ENCODE measurements around the gene TNFRSF8. TPM values are rescaled to one million over a fixed set of nuclear protein-coding genes. Genes with fewer than 3 reads are reported as not detected.

The TNFRSF8 gene
- total and polyA plus RNA-seq, 2 donors (not counting 1 experiment from before 2014, with no cell fraction given), result 0.36 to 0.57 TPM

- peak overlapping the region; percentile 17 for H3K4me2 ChIP-seq (replicated peaks; ENCODE audit: low read depth, low read length, poor library complexity, severe bottlenecking)
- DNase-seq (no peak), ATAC-seq (ENCODE audit: low read depth) (no peak)
- Mint-ChIP-seq H3K27me3 (no peaks in the 10 kb centered on the region), H3K4me1 (peaks cover 86% of the 10 kb centered on the region), H3K9me3 (ENCODE audit: insufficient read depth) (no peaks in the 10 kb centered on the region), H3K27ac (peak overlapping the region; percentile 77), H3K4me3 (peak overlapping the region; percentile 10)
- 80% methylated on average over 16 of the region's 17 CpGs for WGBS (ENCODE audit: insufficient coverage)
- no peak overlapping the region for H3K27ac ChIP-seq (ENCODE audit: low read length in 2 of 2)
- ChIA-PET POLR2A (no interaction called here), CTCF (interaction anchor here (1.4 to 8.4 kb wide), 2 partner anchors 13 to 50 kb away, joined by 5 to 48 read pairs; no protein-coding TSS in a partner anchor)
- H3K27me3 ChIP-seq (replicated peaks in 1 of 4; ENCODE audit: control extremely low read depth in 1 of 4, control insufficient read depth in 3 of 4, insufficient read depth in 4 of 4, low read length in 3 of 4), result no peaks in the 10 kb centered on the region
- no peak overlapping the region for H2AFZ ChIP-seq (ENCODE audit: insufficient read depth, low read depth, low read length, poor library complexity, severe bottlenecking)
- peaks cover 49 to 87% of the 10 kb centered on the region in 2 donors for H3K4me1 ChIP-seq (ENCODE audit: control insufficient read depth in 2 of 2, insufficient read depth in 2 of 2, low read length in 2 of 2)
- no peak overlapping the region for H3K9ac ChIP-seq (ENCODE audit: low read length)
- intact Hi-C loops (cut with micrococcal nuclease), result no loop called here
- H3K4me3 ChIP-seq (ENCODE audit: control extremely low read depth in 1 of 5, extremely low read depth in 1 of 5, insufficient read depth in 1 of 5, low read depth in 2 of 5, low read length in 4 of 5), result no peak overlapping the region
- H3K79me2 ChIP-seq (ENCODE audit: control insufficient read depth, insufficient read depth, low read length), result peaks cover 88% of the 10 kb centered on the region
- peaks cover 0 to 23% of the 10 kb centered on the region in 2 experiments for H3K36me3 ChIP-seq (replicated peaks in 1 of 2; ENCODE audit: control extremely low read depth in 1 of 2, control insufficient read depth in 1 of 2, extremely low read depth in 1 of 2, insufficient read depth in 2 of 2, low read length in 1 of 2)
- peaks cover 82% of the 10 kb centered on the region for H4K20me1 ChIP-seq (ENCODE audit: control insufficient read depth, insufficient read depth, low read length, poor library complexity, severe bottlenecking)
- H3K9me3 ChIP-seq (ENCODE audit: control extremely low read depth in 1 of 3, control insufficient read depth in 2 of 3, insufficient read depth in 1 of 3, low read length in 2 of 3), result no peaks in the 10 kb centered on the region
- TF ChIP-seq EZH2 (IDR thresholded peaks at IDR 0.05; ENCODE audit: borderline replicate concordance, insufficient read depth, low read depth, low read length, poor library complexity, severe bottlenecking), result no peak
These were observed 112.1 kb downstream of the TNFRSF8 start for GRCh38 chr1:12174924-12175810.

GRCh38 chr1:12176298-12177118 lies 113.4 kb downstream of the TNFRSF8 start:
- no peak for DNase-seq
- ChIA-PET CTCF (interaction anchor here (1.4 to 8.4 kb wide), 4 partner anchors 15 to 67 kb away, joined by 5 to 48 read pairs (median 9); no protein-coding TSS in a partner anchor), POLR2A (interaction anchor here (1.2 to 1.4 kb wide), 2 partner anchors 21 to 28 kb away, joined by 4 to 5 read pairs; no protein-coding TSS in a partner anchor)
- peaks cover 79% of the 10 kb centered on the region for H3K4me1 Mint-ChIP-seq
- H3K4me3 Mint-ChIP-seq, result no peak overlapping the region
- Histone ChIP-seq H3K27ac (ENCODE audit: low read length in 2 of 2) (no peak overlapping the region), H3K27me3 (replicated peaks in 1 of 4; ENCODE audit: control extremely low read depth in 1 of 4, control insufficient read depth in 3 of 4, insufficient read depth in 4 of 4, low read length in 3 of 4) (no peaks in the 10 kb centered on the region), H3K36me3 (replicated peaks in 1 of 2; ENCODE audit: control extremely low read depth in 1 of 2, control insufficient read depth in 1 of 2, extremely low read depth in 1 of 2, insufficient read depth in 2 of 2, low read length in 1 of 2) (peaks cover 0 to 26% of the 10 kb centered on the region in 2 experiments), H3K79me2 (ENCODE audit: control insufficient read depth, insufficient read depth, low read length) (peaks cover 91% of the 10 kb centered on the region), H3K4me3 (ENCODE audit: control extremely low read depth in 1 of 5, extremely low read depth in 1 of 5, insufficient read depth in 1 of 5, low read depth in 2 of 5, low read length in 4 of 5) (no peak overlapping the region), H4K20me1 (ENCODE audit: control insufficient read depth, insufficient read depth, low read length, poor library complexity, severe bottlenecking) (peaks cover 87% of the 10 kb centered on the region), H3K9ac (ENCODE audit: low read length) (no peak overlapping the region), H3K4me1 (ENCODE audit: control insufficient read depth in 2 of 2, insufficient read depth in 2 of 2, low read length in 2 of 2) (peaks cover 49 to 84% of the 10 kb centered on the region in 2 donors), H3K4me2 (replicated peaks; ENCODE audit: low read depth, low read length, poor library complexity, severe bottlenecking) (no peak overlapping the region), H2AFZ (ENCODE audit: insufficient read depth, low read depth, low read length, poor library complexity, severe bottlenecking) (no peak overlapping the region), H3K9me3 (ENCODE audit: control extremely low read depth in 1 of 3, control insufficient read depth in 2 of 3, insufficient read depth in 1 of 3, low read length in 2 of 3) (no peaks in the 10 kb centered on the region)
- intact Hi-C loops (cut with micrococcal nuclease), result no loop called here
- no peak for ATAC-seq (ENCODE audit: low read depth)
- TF ChIP-seq, protein P1, sequence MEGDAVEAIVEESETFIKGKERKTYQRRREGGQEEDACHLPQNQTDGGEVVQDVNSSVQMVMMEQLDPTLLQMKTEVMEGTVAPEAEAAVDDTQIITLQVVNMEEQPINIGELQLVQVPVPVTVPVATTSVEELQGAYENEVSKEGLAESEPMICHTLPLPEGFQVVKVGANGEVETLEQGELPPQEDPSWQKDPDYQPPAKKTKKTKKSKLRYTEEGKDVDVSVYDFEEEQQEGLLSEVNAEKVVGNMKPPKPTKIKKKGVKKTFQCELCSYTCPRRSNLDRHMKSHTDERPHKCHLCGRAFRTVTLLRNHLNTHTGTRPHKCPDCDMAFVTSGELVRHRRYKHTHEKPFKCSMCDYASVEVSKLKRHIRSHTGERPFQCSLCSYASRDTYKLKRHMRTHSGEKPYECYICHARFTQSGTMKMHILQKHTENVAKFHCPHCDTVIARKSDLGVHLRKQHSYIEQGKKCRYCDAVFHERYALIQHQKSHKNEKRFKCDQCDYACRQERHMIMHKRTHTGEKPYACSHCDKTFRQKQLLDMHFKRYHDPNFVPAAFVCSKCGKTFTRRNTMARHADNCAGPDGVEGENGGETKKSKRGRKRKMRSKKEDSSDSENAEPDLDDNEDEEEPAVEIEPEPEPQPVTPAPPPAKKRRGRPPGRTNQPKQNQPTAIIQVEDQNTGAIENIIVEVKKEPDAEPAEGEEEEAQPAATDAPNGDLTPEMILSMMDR (IDR thresholded peaks at IDR 0.05), result no peak
- no peak for TF ChIP-seq EZH2 (IDR thresholded peaks at IDR 0.05; ENCODE audit: borderline replicate concordance, insufficient read depth, low read depth, low read length, poor library complexity, severe bottlenecking)
- WGBS (ENCODE audit: insufficient coverage), result 80% methylated on average over 3 of the region's 6 CpGs
- H3K27me3 Mint-ChIP-seq, result no peaks in the 10 kb centered on the region
- H3K27ac Mint-ChIP-seq, result peak overlapping the region; percentile 32
- no peaks in the 10 kb centered on the region for H3K9me3 Mint-ChIP-seq (ENCODE audit: insufficient read depth)
